Left kidney (tissue), 8 donors: ENCODE measurements around the gene NUDT16L1. TPM values are rescaled to one million over a fixed set of nuclear protein-coding genes. Genes with fewer than 3 reads are reported as not detected.
A peak's percentile ranks its signal among the peaks of the same experiment; 100 is the strongest.
"Not testable (repeated sequence)": the region's sequence is repeated elsewhere in the genome, so short reads cannot be mapped to it uniquely, and the experiment has no call there.

Source experiments
- DNase-seq: peaks from one replicate; pipeline ENCODE4 v3.0.0-alpha.2; 2013
- long read RNA-seq, 8 donors: transcript quantifications; one replicate each; lab custom pipeline, GENCODE V29; 2026
- polyA plus RNA-seq: library from polyadenylated mRNA; unstranded; fragments of 120-200 nt; gene quantifications from one replicate; pipeline ENCODE4 v1.2.1, GENCODE V29; 2013; ENCODE audit not compliant: insufficient read length

Gene NUDT16L1
- polyA plus RNA-seq = 32.5 TPM
- long read RNA-seq, donor 1, transcript NUDT16L1-204 (3 exons, 1,406 nt) = minor isoform, 8 of 62 reads
- long read RNA-seq, donor 1, transcript NUDT16L1-201 (3 exons, 1,349 nt) = major isoform, 38 of 62 reads
- long read RNA-seq, donor 1, partial matches to known transcripts = 11 of 62 reads
- long read RNA-seq, donor 1, other reads (novel, unspliced or antisense) = 0 of 62 reads
- long read RNA-seq, donor 2, transcript NUDT16L1-201 (3 exons, 1,349 nt) = major isoform, 27 of 34 reads
- long read RNA-seq, donor 2, transcript NUDT16L1-204 (3 exons, 1,406 nt) = minor isoform, 6 of 34 reads
- long read RNA-seq, donor 2, partial matches to known transcripts = 0 of 34 reads
- long read RNA-seq, donor 2, other reads (novel, unspliced or antisense) = 0 of 34 reads
- long read RNA-seq, donor 3, transcript NUDT16L1-201 (3 exons, 1,349 nt) = major isoform, 13 of 15 reads
- long read RNA-seq, donor 3, partial matches to known transcripts = 0 of 15 reads
- long read RNA-seq, donor 3, other reads (novel, unspliced or antisense) = 0 of 15 reads
- long read RNA-seq, donor 4, partial matches to known transcripts = 0 of 1 reads
- long read RNA-seq, donor 4, other reads (novel, unspliced or antisense) = 0 of 1 reads
- long read RNA-seq, donor 5, transcript NUDT16L1-201 (3 exons, 1,349 nt) = major isoform, 42 of 78 reads
- long read RNA-seq, donor 5, transcript NUDT16L1-204 (3 exons, 1,406 nt) = minor isoform, 7 of 78 reads
- long read RNA-seq, donor 5, transcript NUDT16L1-202 (2 exons, 2,040 nt) = minor isoform, 5 of 78 reads
- long read RNA-seq, donor 5, partial matches to known transcripts = 24 of 78 reads
- long read RNA-seq, donor 5, other reads (novel, unspliced or antisense) = 0 of 78 reads
- long read RNA-seq, donor 6, transcript NUDT16L1-204 (3 exons, 1,406 nt) = minor isoform, 12 of 41 reads
- long read RNA-seq, donor 6, transcript NUDT16L1-201 (3 exons, 1,349 nt) = major isoform, 22 of 41 reads
- long read RNA-seq, donor 6, partial matches to known transcripts = 6 of 41 reads
- long read RNA-seq, donor 6, other reads (novel, unspliced or antisense) = 0 of 41 reads
- long read RNA-seq, donor 7, transcript NUDT16L1-201 (3 exons, 1,349 nt) = major isoform, 29 of 39 reads
- long read RNA-seq, donor 7, transcript NUDT16L1-204 (3 exons, 1,406 nt) = minor isoform, 10 of 39 reads
- long read RNA-seq, donor 7, partial matches to known transcripts = 0 of 39 reads
- long read RNA-seq, donor 7, other reads (novel, unspliced or antisense) = 0 of 39 reads
- long read RNA-seq, donor 8, transcript NUDT16L1-201 (3 exons, 1,349 nt) = major isoform, 13 of 29 reads
- long read RNA-seq, donor 8, partial matches to known transcripts = 12 of 29 reads
- long read RNA-seq, donor 8, other reads (novel, unspliced or antisense) = 0 of 29 reads

- DNase-seq = peak; percentile 95
Measured at GRCh38 chr16:4693296-4693955, at the start of gene NUDT16L1. Gene NUDT16L1, plus strand, starts transcription at chr16:4693562. Its CDS starts 165 bp downstream, at chr16:4693727.

- DNase-seq = no peak
Measured at GRCh38 chr16:4646773-4647643, 46.4 kb upstream of the NUDT16L1 start.

DNA sequence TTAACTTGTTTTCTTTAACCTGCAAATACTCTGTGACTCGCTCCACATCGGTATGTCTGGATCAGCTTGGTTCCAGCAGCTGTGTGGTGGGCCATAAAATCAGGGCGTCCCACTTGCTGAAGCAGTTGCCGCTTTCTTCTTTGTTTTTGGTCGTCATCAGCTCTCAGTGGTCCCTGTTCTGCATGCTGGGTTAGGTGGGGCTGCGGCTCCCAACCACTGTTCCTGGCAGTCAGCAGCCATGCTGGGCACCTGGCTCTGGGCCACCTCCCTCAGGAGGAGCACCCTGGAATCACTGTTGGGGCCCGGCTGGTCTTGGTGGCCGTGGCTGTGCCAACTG, 45.8 kb upstream of the NUDT16L1 start:
- DNase-seq = no peak

DNA sequence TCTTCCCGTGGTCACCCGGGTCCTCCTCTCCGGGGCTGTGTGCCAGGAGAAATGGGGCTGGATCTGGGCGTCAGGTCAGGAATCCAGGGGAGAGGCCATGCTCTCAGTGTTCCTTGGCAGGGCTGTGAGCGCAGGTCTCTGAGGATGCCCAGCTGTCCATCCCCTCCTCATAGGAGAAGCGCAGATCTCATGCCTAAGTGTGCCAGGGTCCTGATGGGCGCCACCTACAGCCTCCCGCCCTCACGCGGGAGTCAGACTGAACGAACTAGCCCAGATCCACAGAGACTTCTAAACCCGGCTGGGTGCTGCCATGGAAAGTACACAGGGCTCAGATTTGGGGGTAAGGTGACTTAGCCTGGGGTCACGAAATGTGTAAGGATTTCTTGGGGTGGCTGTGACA, 44.4 kb upstream of the NUDT16L1 start:
- no peak for DNase-seq

DNA sequence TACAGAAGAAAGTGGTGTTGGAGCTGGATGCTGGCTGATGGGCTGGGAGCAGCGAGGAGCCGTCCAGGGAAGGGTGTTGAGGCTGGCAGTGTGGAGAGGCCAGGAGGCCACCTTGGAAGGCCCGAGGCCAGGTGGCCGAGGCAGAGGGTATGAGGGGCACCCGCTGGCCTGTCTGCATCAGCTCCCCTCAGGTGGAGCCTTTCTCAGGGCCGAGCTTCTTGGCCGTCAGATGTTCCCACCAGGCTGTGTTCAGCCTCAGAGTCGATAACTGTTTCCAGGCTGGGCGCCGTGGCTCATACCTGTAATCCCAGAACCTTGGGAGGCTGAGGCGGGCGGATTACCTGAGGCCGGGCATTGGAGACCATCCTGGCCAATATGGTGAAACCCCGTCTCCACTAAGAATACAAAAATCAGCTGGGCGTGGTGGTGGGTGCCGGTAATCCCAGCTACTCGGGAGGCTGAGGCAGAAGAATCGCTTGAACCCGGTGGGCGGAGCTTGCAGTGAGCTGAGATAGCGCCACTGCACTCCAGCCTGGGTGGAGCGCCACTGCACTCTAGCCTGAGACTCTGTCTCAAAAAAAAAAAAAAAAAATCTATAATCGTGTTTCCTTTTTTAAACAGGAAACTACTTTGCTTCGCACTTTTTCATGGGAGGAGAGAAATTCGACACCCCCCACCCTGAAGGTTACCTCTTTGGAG, 43.5 kb upstream of the NUDT16L1 start:
- DNase-seq = no peak

DNA sequence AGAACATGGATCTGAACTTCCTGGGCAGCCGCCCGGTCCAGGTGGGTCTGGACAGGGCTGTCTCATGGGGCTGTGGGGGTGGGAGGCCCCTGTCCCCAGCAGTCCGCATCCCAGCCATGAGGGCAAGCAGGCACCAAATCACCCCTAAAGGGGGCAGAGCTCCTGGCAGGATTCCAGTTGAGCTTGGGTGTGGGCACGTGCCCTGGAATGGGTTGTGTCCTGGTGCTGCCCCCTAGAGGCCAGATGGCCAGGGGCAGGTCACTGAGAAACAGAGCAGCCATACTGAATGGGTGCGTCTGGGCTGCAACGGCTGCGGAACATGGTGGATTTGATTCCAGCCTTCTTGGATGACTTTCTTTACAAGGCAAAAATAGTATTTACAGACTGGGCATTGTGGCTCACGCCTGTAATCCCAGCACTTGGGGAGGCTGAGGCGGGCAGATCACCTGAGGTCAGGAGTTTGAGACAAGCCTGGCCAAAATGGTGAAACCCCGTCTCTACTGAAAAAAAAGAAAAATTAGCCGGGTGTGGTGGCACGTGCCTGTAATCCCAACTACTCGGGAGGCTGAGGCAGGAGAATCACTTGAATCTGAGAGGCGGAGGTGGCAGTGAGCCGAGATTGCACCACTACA, 42.8 kb upstream of the NUDT16L1 start:
- DNase-seq = not testable (repeated sequence)

GRCh38 chr16:4651827-4652226, 41.5 kb upstream of the NUDT16L1 start:
- no peak for DNase-seq

GRCh38 chr16:4652561-4652960, 40.8 kb upstream of the NUDT16L1 start:
- DNase-seq = no peak

GRCh38 chr16:4654011-4654963, 39.1 kb upstream of the NUDT16L1 start:
- DNase-seq = no peak

- no peak for DNase-seq
Measured at GRCh38 chr16:4654964-4655590, 38.3 kb upstream of the NUDT16L1 start.

DNA sequence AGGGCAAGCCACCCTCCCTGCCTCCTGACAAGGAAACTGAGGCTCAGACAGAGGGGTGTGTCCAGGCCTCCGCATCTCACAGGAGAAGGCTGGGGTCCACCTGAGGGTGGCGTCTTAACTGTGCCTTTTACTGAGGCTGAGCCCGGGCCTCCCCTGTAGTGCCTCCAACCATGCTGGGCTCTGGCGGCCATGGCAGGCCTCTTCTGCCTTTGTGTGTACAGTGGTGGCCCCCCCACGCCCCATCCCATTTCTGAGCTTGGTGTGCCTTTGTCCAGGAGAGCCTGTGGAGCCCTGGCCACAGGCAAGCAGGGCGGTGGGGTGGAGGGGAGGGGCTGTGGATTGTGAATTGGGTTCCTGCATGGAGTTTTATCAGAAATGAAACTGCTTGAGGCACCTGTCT, 37.6 kb upstream of the NUDT16L1 start:
- DNase-seq = no peak

DNA sequence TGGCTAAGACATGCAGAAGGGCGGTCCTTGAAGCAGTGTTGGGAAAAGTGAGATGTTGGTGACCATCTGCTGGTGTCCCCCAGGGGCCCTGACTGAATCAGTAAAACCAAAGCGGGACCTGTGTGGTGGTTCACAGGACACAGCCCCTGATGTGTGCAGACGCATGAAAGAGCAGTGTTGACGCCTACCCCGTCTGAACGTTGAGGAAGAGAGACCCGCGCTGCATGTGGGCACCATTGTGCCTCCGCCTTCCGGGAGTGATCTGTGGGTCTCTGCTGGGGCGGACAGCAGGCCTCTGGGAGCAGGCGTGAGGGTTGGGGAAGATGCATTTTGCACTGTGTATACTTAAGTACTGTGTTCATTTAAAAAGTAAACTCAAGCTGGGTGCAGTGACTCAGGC, 37.1 kb upstream of the NUDT16L1 start:
- DNase-seq = no peak

- no peak for DNase-seq
Measured at GRCh38 chr16:4656695-4657686, 36.4 kb upstream of the NUDT16L1 start.

- DNase-seq = no peak
Measured at GRCh38 chr16:4659363-4660353, 33.7 kb upstream of the NUDT16L1 start.

- DNase-seq = peak; percentile 87
Measured at GRCh38 chr16:4660454-4661007, 32.8 kb upstream of the NUDT16L1 start.
